Body of pancreas (tissue), 4 donors: ENCODE measurements around the gene IFIT5.

ENCODE experiments used
- CTCF ChIP-seq, 7 experiments: fragments of 450-650 bp in 4 of 7; fragments of 200-600 bp in 3 of 7; sonication (generic) in 3 of 7; IDR thresholded peaks; one replicate each; pipeline ENCODE4 v1.5.1; 2016 to 2019; ENCODE audit warnings: antibody characterized with exemption in 7 of 7
- POLR2A ChIP-seq, 3 donors: fragments of 450-650 bp; IDR thresholded peaks; one replicate each; pipeline ENCODE4 v1.6.1; 2016; ENCODE audit warnings: antibody characterized with exemption in 3 of 3, mild to moderate bottlenecking in 2 of 3

GRCh38 chr10:89458784-89459183 is 44.4 kb downstream of the IFIT5 start:
- TF ChIP-seq CTCF (IDR thresholded peaks at IDR 0.05) (no peak), POLR2A (IDR thresholded peaks at IDR 0.05) (no peak)
